Muscle layer of duodenum (tissue), 2 donors: ENCODE data around the gene OBSCN.

ENCODE experiments used
- H3K27ac ChIP-seq: one replicate; pipeline ENCODE4 v1.7.0; 2013; ENCODE audit warnings: mild to moderate bottlenecking, low read length
- H3K27me3 ChIP-seq: one replicate; pipeline ENCODE4 v1.7.0; 2013; ENCODE audit warnings: low read depth, mild to moderate bottlenecking, control low read depth, low read length
- H3K36me3 ChIP-seq, 2 donors: one replicate each; pipeline ENCODE4 v1.7.0; 2013; ENCODE audit warnings: low read length in 2 of 2, control low read depth in 1 of 2, mild to moderate bottlenecking in 1 of 2; ENCODE audit not compliant: insufficient read depth in 2 of 2, control insufficient read depth in 1 of 2
- H3K4me1 ChIP-seq, 2 donors: one replicate each; pipeline ENCODE4 v1.7.0; 2013; ENCODE audit warnings: low read length in 2 of 2, mild to moderate bottlenecking in 2 of 2, control low read depth in 1 of 2, moderate library complexity in 1 of 2; ENCODE audit not compliant: insufficient read depth in 2 of 2, control insufficient read depth in 1 of 2
- H3K4me3 ChIP-seq, 2 donors: one replicate each; pipeline ENCODE4 v1.7.0; 2013; ENCODE audit warnings: low read length in 2 of 2, low read depth in 1 of 2, mild to moderate bottlenecking in 1 of 2
- H3K9me3 ChIP-seq, 2 donors: one replicate each; pipeline ENCODE4 v1.7.0; 2013; ENCODE audit warnings: low read length in 2 of 2, control low read depth in 1 of 2, mild to moderate bottlenecking in 1 of 2; ENCODE audit not compliant: control insufficient read depth in 1 of 2
- donor health status: healthy.

The OBSCN gene

GRCh38 chr1:228378873-228379460 is 171.1 kb downstream of the OBSCN start:
- Histone ChIP-seq H3K9me3 (no peaks in the 10 kb centered on the region), H3K27ac (no peak overlapping the region), H3K4me3 (peak overlapping the region; percentile 55 to 86), H3K4me1 (peaks cover 0 to 28% of the 10 kb centered on the region in 2 donors), H3K36me3 (no peaks in the 10 kb centered on the region), H3K27me3 (no peaks in the 10 kb centered on the region)

DNA sequence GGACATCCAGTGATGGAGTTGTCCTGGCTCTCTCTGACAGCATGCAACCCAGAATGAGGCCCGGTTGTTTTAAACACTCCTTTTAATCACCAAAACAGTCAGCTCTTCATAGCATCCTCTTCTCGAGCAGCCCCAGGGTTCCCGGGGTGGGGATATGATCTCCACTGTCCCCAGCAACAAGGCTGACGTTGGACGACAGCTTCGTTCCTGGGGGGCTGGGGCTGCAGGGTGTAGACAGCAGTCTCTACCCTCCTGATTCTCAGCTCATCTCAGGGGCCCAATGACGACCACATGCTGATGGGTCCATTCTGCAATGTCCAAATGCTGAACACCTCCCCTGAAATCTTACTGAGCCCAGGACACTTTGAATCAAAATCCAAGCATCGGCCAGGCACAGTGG is 171.8 kb downstream of the OBSCN start:
- H3K27ac ChIP-seq = no peak overlapping the region
- H3K4me1 ChIP-seq = peaks cover 0 to 25% of the 10 kb centered on the region in 2 donors
- H3K27me3 ChIP-seq = no peaks in the 10 kb centered on the region
- peak overlapping the region in 1 of 2 donors; percentile 86 for H3K4me3 ChIP-seq
- H3K9me3 ChIP-seq = no peaks in the 10 kb centered on the region
- H3K36me3 ChIP-seq = no peaks in the 10 kb centered on the region

- Histone ChIP-seq H3K4me1 (peaks cover 0 to 14% of the 10 kb centered on the region in 2 donors), H3K36me3 (no peaks in the 10 kb centered on the region), H3K4me3 (no peak overlapping the region), H3K27ac (no peak overlapping the region), H3K27me3 (no peaks in the 10 kb centered on the region), H3K9me3 (no peaks in the 10 kb centered on the region)
Observed at GRCh38 chr1:228381356-228381755, 173.5 kb downstream of the OBSCN start.

DNA sequence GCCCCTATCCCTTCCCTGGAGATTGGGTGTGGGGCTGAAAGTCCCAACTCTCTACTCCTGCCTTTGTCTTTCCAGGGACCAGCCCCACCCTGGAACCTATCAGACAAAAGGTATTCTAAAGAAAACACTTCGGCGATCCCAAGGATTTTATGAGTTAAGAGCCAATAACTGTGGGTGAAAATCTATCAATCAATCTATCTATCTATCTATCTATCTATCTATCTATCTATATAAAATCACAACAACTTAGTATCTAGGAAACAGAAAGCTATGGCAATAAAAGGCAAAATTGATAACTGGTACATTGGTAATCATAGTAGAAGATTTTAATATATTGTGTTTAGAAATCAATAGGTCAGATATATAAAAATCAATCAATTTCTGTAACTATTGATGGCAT is 175.9 kb downstream of the OBSCN start:
- peaks cover 0 to 10% of the 10 kb centered on the region in 2 donors for H3K4me1 ChIP-seq
- H3K27me3 ChIP-seq = no peaks in the 10 kb centered on the region
- H3K27ac ChIP-seq = no peak overlapping the region
- no peaks in the 10 kb centered on the region for H3K9me3 ChIP-seq
- no peaks in the 10 kb centered on the region for H3K36me3 ChIP-seq
- no peak overlapping the region for H3K4me3 ChIP-seq

GRCh38 chr1:228385232-228385631 is 177.4 kb downstream of the OBSCN start:
- H3K27ac ChIP-seq = no peak overlapping the region
- no peaks in the 10 kb centered on the region for H3K4me1 ChIP-seq
- H3K36me3 ChIP-seq = no peaks in the 10 kb centered on the region

GRCh38 chr1:228387321-228387720 is 179.5 kb downstream of the OBSCN start:
- Histone ChIP-seq H3K27me3 (no peaks in the 10 kb centered on the region), H3K36me3 (peaks cover 3 to 4% of the 10 kb centered on the region in 2 donors), H3K4me1 (no peaks in the 10 kb centered on the region), H3K9me3 (no peaks in the 10 kb centered on the region), H3K27ac (no peak overlapping the region), H3K4me3 (no peak overlapping the region)

More at GRCh38 chr1:228385232-228385631, 177.4 kb downstream of the OBSCN start:
- Histone ChIP-seq H3K27me3 (no peaks in the 10 kb centered on the region), H3K9me3 (no peaks in the 10 kb centered on the region), H3K4me3 (no peak overlapping the region)

GRCh38 chr1:228390649-228391048 is 182.8 kb downstream of the OBSCN start:
- no peaks in the 10 kb centered on the region for H3K9me3 ChIP-seq
- H3K36me3 ChIP-seq = peaks cover 5 to 21% of the 10 kb centered on the region in 2 donors
- peaks cover 0 to 3% of the 10 kb centered on the region in 2 donors for H3K4me1 ChIP-seq
- no peak overlapping the region for H3K27ac ChIP-seq
- no peak overlapping the region for H3K4me3 ChIP-seq
- no peaks in the 10 kb centered on the region for H3K27me3 ChIP-seq

GRCh38 chr1:228391411-228392020 is 183.7 kb downstream of the OBSCN start:
- Histone ChIP-seq H3K4me1 (peaks cover 0 to 3% of the 10 kb centered on the region in 2 donors), H3K4me3 (no peak overlapping the region), H3K9me3 (no peaks in the 10 kb centered on the region), H3K27ac (no peak overlapping the region), H3K27me3 (no peaks in the 10 kb centered on the region), H3K36me3 (peaks cover 13 to 29% of the 10 kb centered on the region in 2 donors)

- Histone ChIP-seq H3K4me3 (no peak overlapping the region), H3K27ac (no peak overlapping the region), H3K36me3 (peaks cover 17 to 38% of the 10 kb centered on the region in 2 donors), H3K9me3 (no peaks in the 10 kb centered on the region), H3K4me1 (peaks cover 0 to 3% of the 10 kb centered on the region in 2 donors), H3K27me3 (no peaks in the 10 kb centered on the region)
Observed at GRCh38 chr1:228392111-228392936, 184.5 kb downstream of the OBSCN start.

GRCh38 chr1:228393268-228393701 is 185.4 kb downstream of the OBSCN start:
- H3K9me3 ChIP-seq = no peaks in the 10 kb centered on the region
- H3K27me3 ChIP-seq = no peaks in the 10 kb centered on the region
- H3K27ac ChIP-seq = no peak overlapping the region
- peaks cover 0 to 3% of the 10 kb centered on the region in 2 donors for H3K4me1 ChIP-seq
- H3K4me3 ChIP-seq = no peak overlapping the region
- H3K36me3 ChIP-seq = peaks cover 17 to 45% of the 10 kb centered on the region in 2 donors

DNA sequence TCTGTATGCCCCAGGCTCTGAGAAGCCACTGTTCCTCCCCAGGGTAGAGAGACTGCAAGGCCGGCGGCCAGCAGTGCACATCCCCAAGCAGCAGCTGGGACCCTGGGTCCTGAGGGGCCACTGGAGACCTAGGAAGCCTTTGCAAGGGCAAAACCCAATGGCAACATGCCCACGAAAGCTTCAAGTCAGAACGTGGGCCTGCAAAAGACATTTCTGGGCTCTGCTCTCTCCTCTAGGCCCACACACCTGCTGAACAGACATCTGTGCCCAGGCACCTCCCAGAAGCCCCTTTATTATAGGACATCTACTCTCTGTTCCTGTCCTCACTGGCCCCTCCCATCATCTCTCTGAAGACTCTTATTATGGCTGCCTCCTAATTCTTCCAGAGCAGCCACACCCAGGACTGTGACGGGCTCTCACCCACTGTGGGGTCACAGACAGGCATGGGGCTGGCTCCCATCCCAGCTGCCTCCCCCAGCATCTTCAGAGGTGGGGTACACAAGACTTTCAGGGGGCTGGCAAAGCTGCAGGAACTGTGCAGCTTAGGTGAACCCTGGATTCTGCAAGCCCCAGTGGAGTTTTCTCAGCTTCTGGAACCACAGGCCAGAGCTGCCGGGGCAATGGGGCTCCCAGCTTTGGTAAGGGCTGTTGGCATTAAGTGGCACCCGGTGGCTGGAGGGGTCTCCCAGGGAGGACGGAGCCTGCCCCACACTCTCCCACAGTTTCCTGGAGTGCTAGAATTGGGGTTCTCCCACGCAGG is 186.1 kb downstream of the OBSCN start:
- no peak overlapping the region for H3K4me3 ChIP-seq
- H3K9me3 ChIP-seq = no peaks in the 10 kb centered on the region
- H3K27me3 ChIP-seq = no peaks in the 10 kb centered on the region
- H3K27ac ChIP-seq = no peak overlapping the region
- peaks cover 0 to 3% of the 10 kb centered on the region in 2 donors for H3K4me1 ChIP-seq
- peaks cover 17 to 45% of the 10 kb centered on the region in 2 donors for H3K36me3 ChIP-seq
